Adipocyte (in vitro differentiated cells): ENCODE data around the gene PHLDB1.

Source experiments
- DNase-seq: peaks from one replicate; pipeline ENCODE4 v3.0.0-alpha.2; 2015; ENCODE audit warnings: low read depth
- H3K27me3 ChIP-seq: replicated peaks from 2 replicates; pipeline ENCODE4 v1.7.0; 2013; ENCODE audit warnings: mild to moderate bottlenecking, low read length, moderate library complexity; ENCODE audit not compliant: control insufficient read depth, insufficient read depth
- H3K36me3 ChIP-seq: 2 replicates; pipeline ENCODE4 v1.7.0; 2013; ENCODE audit warnings: low read length, mild to moderate bottlenecking, moderate library complexity; ENCODE audit not compliant: control insufficient read depth, insufficient read depth, severe bottlenecking
- H3K4me1 ChIP-seq: 2 replicates; pipeline ENCODE4 v1.7.0; 2013; ENCODE audit warnings: mild to moderate bottlenecking, low read length, moderate library complexity; ENCODE audit not compliant: control insufficient read depth, insufficient read depth
- H3K4me3 ChIP-seq: 2 replicates; pipeline ENCODE4 v1.7.0; 2013; ENCODE audit warnings: mild to moderate bottlenecking, low read length, moderate library complexity
- H3K9ac ChIP-seq: 2 replicates; pipeline ENCODE4 v1.7.0; 2013; ENCODE audit warnings: mild to moderate bottlenecking, low read length, moderate library complexity
- H3K9me3 ChIP-seq: 2 replicates; pipeline ENCODE4 v1.7.0; 2013; ENCODE audit warnings: mild to moderate bottlenecking, low read length, moderate library complexity; ENCODE audit not compliant: control insufficient read depth

PHLDB1 gene

GRCh38 chr11:118618115-118618990 is 10.9 kb downstream of the PHLDB1 start:
- Histone ChIP-seq H3K36me3 (peaks cover 47% of the 10 kb centered on the region), H3K4me3 (peak overlapping the region; percentile 68)
- DNase-seq = peak; percentile 88

GRCh38 chr11:118618991-118619375 is 11.6 kb downstream of the PHLDB1 start:
- peaks cover 82% of the 10 kb centered on the region for H3K4me1 ChIP-seq
- H3K9ac ChIP-seq = peak overlapping the region; percentile 85
- H3K27me3 ChIP-seq = no peaks in the 10 kb centered on the region
- DNase-seq = peak; percentile 87
- no peaks in the 10 kb centered on the region for H3K9me3 ChIP-seq
- H3K36me3 ChIP-seq = peaks cover 42% of the 10 kb centered on the region
- H3K4me3 ChIP-seq = peak overlapping the region; percentile 68

More at GRCh38 chr11:118618115-118618990, 10.9 kb downstream of the PHLDB1 start:
- H3K9ac ChIP-seq = peak overlapping the region; percentile 85
- H3K4me1 ChIP-seq = peaks cover 79% of the 10 kb centered on the region
- H3K9me3 ChIP-seq = no peaks in the 10 kb centered on the region
- H3K27me3 ChIP-seq = no peaks in the 10 kb centered on the region

GRCh38 chr11:118619444-118620197 is 12.2 kb downstream of the PHLDB1 start:
- peak overlapping the region; percentile 89 for H3K9ac ChIP-seq
- peaks cover 85% of the 10 kb centered on the region for H3K4me1 ChIP-seq
- H3K27me3 ChIP-seq = no peaks in the 10 kb centered on the region
- no peaks in the 10 kb centered on the region for H3K9me3 ChIP-seq
- DNase-seq = peak; percentile 94
- peak overlapping the region; percentile 68 for H3K4me3 ChIP-seq
- H3K36me3 ChIP-seq = peaks cover 41% of the 10 kb centered on the region

- H3K27me3 ChIP-seq = no peaks in the 10 kb centered on the region
- peaks cover 89% of the 10 kb centered on the region for H3K4me1 ChIP-seq
Observed at GRCh38 chr11:118620529-118621070, 13.2 kb downstream of the PHLDB1 start.

GRCh38 chr11:118621071-118621783 is 13.8 kb downstream of the PHLDB1 start:
- DNase-seq = peak; percentile 93
- H3K27me3 ChIP-seq = no peaks in the 10 kb centered on the region

More at GRCh38 chr11:118620529-118621070, 13.2 kb downstream of the PHLDB1 start:
- Histone ChIP-seq H3K9ac (peak overlapping the region; percentile 89), H3K36me3 (peaks cover 42% of the 10 kb centered on the region), H3K9me3 (no peaks in the 10 kb centered on the region), H3K4me3 (peak overlapping the region; percentile 81)
- no peak for DNase-seq

GRCh38 chr11:118621784-118622375 is 14.5 kb downstream of the PHLDB1 start:
- Histone ChIP-seq H3K27me3 (no peaks in the 10 kb centered on the region), H3K4me3 (peak overlapping the region; percentile 81), H3K4me1 (peaks cover 80% of the 10 kb centered on the region), H3K9me3 (no peaks in the 10 kb centered on the region), H3K36me3 (peaks cover 38% of the 10 kb centered on the region), H3K9ac (peak overlapping the region; percentile 89)
- peak; percentile 38 for DNase-seq

More at GRCh38 chr11:118621071-118621783, 13.8 kb downstream of the PHLDB1 start:
- Histone ChIP-seq H3K9ac (peak overlapping the region; percentile 89), H3K9me3 (no peaks in the 10 kb centered on the region), H3K4me1 (peaks cover 86% of the 10 kb centered on the region), H3K36me3 (peaks cover 40% of the 10 kb centered on the region), H3K4me3 (peak overlapping the region; percentile 81)

GRCh38 chr11:118622376-118623268 is 15.2 kb downstream of the PHLDB1 start:
- peak; percentile 83 for DNase-seq
- peak overlapping the region; percentile 89 for H3K9ac ChIP-seq
- H3K4me1 ChIP-seq = peaks cover 72% of the 10 kb centered on the region
- H3K36me3 ChIP-seq = peaks cover 38% of the 10 kb centered on the region
- H3K4me3 ChIP-seq = peak overlapping the region; percentile 81
- H3K9me3 ChIP-seq = no peaks in the 10 kb centered on the region
- no peaks in the 10 kb centered on the region for H3K27me3 ChIP-seq

GRCh38 chr11:118623269-118623655 is 15.8 kb downstream of the PHLDB1 start:
- H3K36me3 ChIP-seq = peaks cover 43% of the 10 kb centered on the region
- peak; percentile 45 for DNase-seq
- H3K27me3 ChIP-seq = no peaks in the 10 kb centered on the region
- H3K4me3 ChIP-seq = peak overlapping the region; percentile 81
- no peaks in the 10 kb centered on the region for H3K9me3 ChIP-seq
- H3K9ac ChIP-seq = peak overlapping the region; percentile 89
- H3K4me1 ChIP-seq = peaks cover 66% of the 10 kb centered on the region

GRCh38 chr11:118625036-118625690 is 17.7 kb downstream of the PHLDB1 start:
- Histone ChIP-seq H3K4me3 (no peak overlapping the region), H3K4me1 (peaks cover 60% of the 10 kb centered on the region), H3K27me3 (no peaks in the 10 kb centered on the region), H3K9ac (peak overlapping the region; percentile 3), H3K9me3 (no peaks in the 10 kb centered on the region), H3K36me3 (peaks cover 58% of the 10 kb centered on the region)
- no peak for DNase-seq
